NCI-H748 (cell line): ENCODE data around the gene FLG2.
"Not testable (repeated sequence)": the region's sequence is repeated elsewhere in the genome, so short reads cannot be mapped to it uniquely, and the experiment has no call there.

Experiments used
- DNase-seq: peaks from one replicate; lab custom pipeline; 2025; ENCODE audit not compliant: unreplicated experiment; lab: John Stamatoyannopoulos, UW

FLG2 gene

GRCh38 chr1:152313319-152313801 lies 46.4 kb downstream of the FLG2 start:
- DNase-seq = no peak

- DNase-seq = not testable (repeated sequence)
Measured at GRCh38 chr1:152312169-152312568, 47.6 kb downstream of the FLG2 start.

- no peak for DNase-seq
Measured at GRCh38 chr1:152309955-152310354, 49.9 kb downstream of the FLG2 start.

GRCh38 chr1:152309320-152309901 lies 50.4 kb downstream of the FLG2 start:
- not testable (repeated sequence) for DNase-seq

- not testable (repeated sequence) for DNase-seq
Measured at GRCh38 chr1:152308758-152309157, 51.0 kb downstream of the FLG2 start.

- not testable (repeated sequence) for DNase-seq
Measured at GRCh38 chr1:152307970-152308369, 51.8 kb downstream of the FLG2 start.

GRCh38 chr1:152306123-152306522 lies 53.7 kb downstream of the FLG2 start:
- DNase-seq = not testable (repeated sequence)

- not testable (repeated sequence) for DNase-seq
Measured at GRCh38 chr1:152304773-152305172, 55.0 kb downstream of the FLG2 start.

- not testable (repeated sequence) for DNase-seq
Measured at GRCh38 chr1:152303139-152303872, 56.5 kb downstream of the FLG2 start.
